Endothelial cell of umbilical vein (primary cell): ENCODE data around the gene UBE2D2. TPM values are rescaled to one million over a fixed set of nuclear protein-coding genes. Genes with fewer than 3 reads are reported as not detected.
A peak's percentile ranks its signal among the peaks of the same experiment; 100 is the strongest.

Experiments used
- BruUV-seq: library from RNA; stranded (reverse); fragments of 400-500 nt; replicated peaks from 2 replicates; lab custom pipeline; 2021; lab: Mats Ljungman, UMichigan
- CTCF ChIA-PET: fragments of 300-600, 350-600 bp; sonication (Branson Sonifier 250); formaldehyde crosslinking; loops from one replicate; lab custom pipeline; 2021; ENCODE audit warnings: antibody characterized with exemption, inconsistent platforms; lab: Charles Lee
- POLR2A ChIA-PET: fragments of 300-600, 350-600 bp; sonication (Branson Sonifier 250); formaldehyde crosslinking; loops from one replicate; lab custom pipeline; 2021; ENCODE audit warnings: antibody characterized with exemption, inconsistent platforms; lab: Charles Lee
- DNase-seq: peaks from one replicate; pipeline ENCODE4 v3.0.0-alpha.2; 2011; ENCODE audit warnings: low read depth, low spot score
- FAIRE-seq: peaks from 2 replicates; lab custom pipeline; 2011; peaks lifted over from hg19 to GRCh38; lab: Jason Lieb, UNC
- H2AFZ ChIP-seq: 2 replicates; pipeline ENCODE4 v1.6.0; 2012; ENCODE audit warnings: low read depth, low read length, control low read depth, inconsistent platforms
- H3K27ac ChIP-seq: 2 replicates; pipeline ENCODE4 v1.5.1; 2011; ENCODE audit warnings: low read depth, mild to moderate bottlenecking, control low read depth, low read length, moderate library complexity; ENCODE audit not compliant: insufficient read depth
- H3K27me3 ChIP-seq, 2 experiments: 2 replicates each; pipeline versions ENCODE4 v1.6.0 to v1.6.1; 2011; ENCODE audit warnings: low read length in 2 of 2, mixed read lengths in 1 of 2; ENCODE audit not compliant: control insufficient read depth in 2 of 2, insufficient read depth in 2 of 2
- H3K36me3 ChIP-seq, 2 experiments: 2 replicates in 1 of 2; 3 replicates in 1 of 2; pipeline ENCODE4 v1.5.1; 2011; ENCODE audit warnings: low read length in 2 of 2, mild to moderate bottlenecking in 1 of 2, moderate library complexity in 1 of 2; ENCODE audit not compliant: control insufficient read depth in 2 of 2, insufficient read depth in 2 of 2; ENCODE audit errors: extremely low read depth in 1 of 2
- H3K4me1 ChIP-seq: 3 replicates; pipeline ENCODE4 v1.5.1; 2011; ENCODE audit warnings: mild to moderate bottlenecking, low read length; ENCODE audit not compliant: control insufficient read depth, insufficient read depth; ENCODE audit errors: extremely low read depth
- H3K4me2 ChIP-seq: 2 replicates; pipeline ENCODE4 v1.6.1; 2011; ENCODE audit warnings: low read length, control low read depth, mixed read lengths; ENCODE audit not compliant: insufficient read depth
- H3K4me3 ChIP-seq, 3 experiments: fragments of 200-600 bp in 1 of 3; sonication (generic), shearing (Covaris generic) in 1 of 3; replicated peaks in 1 of 3; 2 replicates each; pipeline ENCODE4 v1.5.1; 2011 to 2016; ENCODE audit warnings: control low read depth in 3 of 3, low read length in 3 of 3, mild to moderate bottlenecking in 2 of 3, inconsistent platforms in 1 of 3, low read depth in 1 of 3, moderate library complexity in 1 of 3; ENCODE audit not compliant: insufficient read depth in 1 of 3
- H3K79me2 ChIP-seq: 2 replicates; pipeline ENCODE4 v1.6.0; 2012; ENCODE audit warnings: low read length, inconsistent platforms; ENCODE audit not compliant: control insufficient read depth, insufficient read depth
- H3K9ac ChIP-seq: replicated peaks from 2 replicates; pipeline ENCODE3; 2011; ENCODE audit warnings: low read length, control low read depth; ENCODE audit not compliant: insufficient read depth; ENCODE audit errors: extremely low read depth
- H3K9me1 ChIP-seq: replicated peaks from 3 replicates; pipeline ENCODE4 v1.6.0; 2011; ENCODE audit warnings: mild to moderate bottlenecking, low read length; ENCODE audit not compliant: control insufficient read depth, insufficient read depth; ENCODE audit errors: extremely low read depth
- H3K9me3 ChIP-seq: replicated peaks from 2 replicates; pipeline ENCODE4 v1.5.1; 2012; ENCODE audit warnings: low read length, inconsistent platforms; ENCODE audit not compliant: control insufficient read depth, insufficient read depth
- H4K20me1 ChIP-seq: replicated peaks from 2 replicates; pipeline ENCODE3; 2011; ENCODE audit warnings: mild to moderate bottlenecking, low read length; ENCODE audit not compliant: control insufficient read depth, insufficient read depth; ENCODE audit errors: extremely low read depth
- CTCF ChIP-seq, 2 donors: IDR thresholded peaks; 1 replicate in 1 of 2; 2 replicates in 1 of 2; pipeline ENCODE4 v1.5.1; 2011; ENCODE audit warnings: low read length in 2 of 2, mild to moderate bottlenecking in 2 of 2, moderate library complexity in 2 of 2, control low read depth in 1 of 2, inconsistent platforms in 1 of 2, low read depth in 1 of 2; ENCODE audit not compliant: insufficient read depth in 1 of 2; ENCODE audit errors: extremely low read depth in 1 of 2
- EZH2 ChIP-seq: IDR thresholded peaks from 2 replicates; pipeline ENCODE4 v1.6.1; 2012; ENCODE audit warnings: borderline replicate concordance, low read depth, mild to moderate bottlenecking, moderate library complexity, low read length, inconsistent platforms; ENCODE audit not compliant: severe bottlenecking
- FOS ChIP-seq: IDR thresholded peaks from 2 replicates; pipeline ENCODE4 v1.6.1; 2011; ENCODE audit warnings: mild to moderate bottlenecking, low read length, moderate library complexity, borderline replicate concordance; ENCODE audit not compliant: insufficient read depth
- GATA2 ChIP-seq: IDR thresholded peaks from 2 replicates; pipeline ENCODE4 v1.7.0; 2011; ENCODE audit warnings: low read depth, mild to moderate bottlenecking, moderate library complexity, mixed read lengths, low read length; ENCODE audit not compliant: insufficient read length, insufficient read depth
- JUN ChIP-seq: IDR thresholded peaks from 2 replicates; pipeline ENCODE4 v1.6.1; 2011; ENCODE audit warnings: borderline replicate concordance, low read depth; ENCODE audit not compliant: insufficient read length, insufficient read depth
- MAX ChIP-seq: IDR thresholded peaks from 2 replicates; pipeline ENCODE4 v1.6.1; 2011; ENCODE audit not compliant: insufficient read depth, insufficient read length
- MYC ChIP-seq: IDR thresholded peaks from one replicate; pipeline ENCODE4 v1.6.1; 2011; ENCODE audit warnings: mild to moderate bottlenecking, low read depth, low read length
- POLR2A ChIP-seq: IDR thresholded peaks from 2 replicates; pipeline ENCODE4 v1.6.1; 2012; ENCODE audit warnings: low read depth, mild to moderate bottlenecking, control low read depth, low read length
- POLR2AphosphoS5 ChIP-seq: IDR thresholded peaks from 2 replicates; pipeline ENCODE4 v1.6.1; 2012; ENCODE audit warnings: low read depth, mild to moderate bottlenecking, control low read depth, low read length, moderate library complexity; ENCODE audit not compliant: insufficient read depth
- dilution Hi-C: fragments of 300-500 bp; cut with MboI; formaldehyde crosslinking; loops from one replicate; pipeline ENCODE4 v1.15.0; 2019; ENCODE audit warnings: low sequenced_read_pairs; ENCODE audit not compliant: extremely low pct_ligation_motif_present
- intact Hi-C: fragments of 100-400 bp; cut with micrococcal nuclease; formaldehyde crosslinking; loops from one replicate; pipeline ENCODE4 v1.10.0; 2022
- polyA plus RNA-seq, 4 experiments: library from polyadenylated mRNA; depleted of rRNA in 3 of 4; stranded (reverse) in 3 of 4; unstranded in 1 of 4; fragments of >200 nt; gene quantifications; 2 replicates each; pipeline versions ENCODE4 v1.2.1 to v1.2.3, GENCODE V29; 2011 to 2012; ENCODE audit warnings: missing spikeins in 1 of 4
- total RNA-seq: library from RNA; stranded (reverse); gene quantifications from 2 replicates; pipeline ENCODE4 v1.2.3, GENCODE V29; 2021

The UBE2D2 gene
- total and polyA plus RNA-seq, 2 donors (not counting 3 experiments of a cell fraction or from before 2014, with no cell fraction given) = 45.0 to 156 TPM

- POLR2A ChIA-PET = no interaction called here
These were observed 107.1 kb downstream of the UBE2D2 start for GRCh38 chr5:139668064-139668880.

More at GRCh38 chr5:139668064-139668880, 107.1 kb downstream of the UBE2D2 start:
- dilution Hi-C loops = no loop called here
- FAIRE-seq (peak; percentile 79), DNase-seq (peak; percentile 50)
- Histone ChIP-seq H3K4me1 (peaks cover 32% of the 10 kb centered on the region), H3K9me3 (no peaks in the 10 kb centered on the region), H2AFZ (peak overlapping the region; percentile 94), H3K9me1 (no peaks in the 10 kb centered on the region), H3K9ac (peak overlapping the region; percentile 74), H3K36me3 (no peaks in the 10 kb centered on the region), H3K4me3 (peak overlapping the region in 1 of 3 experiments; percentile 12), H3K27ac (peak overlapping the region; percentile 64), H4K20me1 (no peaks in the 10 kb centered on the region), H3K27me3 (no peaks in the 10 kb centered on the region), H3K4me2 (peak overlapping the region; percentile 60), H3K79me2 (no peaks in the 10 kb centered on the region)
- TF ChIP-seq CTCF (IDR thresholded peaks at IDR 0.05; ENCODE audit: extremely low read depth in 1 of 2, insufficient read depth in 1 of 2, low read depth in 1 of 2, low read length in 2 of 2) = no peak
- peak; percentile 23 for TF ChIP-seq POLR2A
- no peak for TF ChIP-seq JUN
- no peak for TF ChIP-seq FOS
- peak; percentile 19 for TF ChIP-seq POLR2AphosphoS5
- TF ChIP-seq MAX = no peak
- TF ChIP-seq EZH2 = no peak
- TF ChIP-seq GATA2 = no peak
- no peak for TF ChIP-seq MYC
- no TSS peak for BruUV-seq
- intact Hi-C loops = loop anchor here (1.0 kb wide), 2 partner anchors 8 to 19 kb away; no protein-coding TSS in a partner anchor
- CTCF ChIA-PET = interaction anchor here (0.8 to 4.0 kb wide), 7 partner anchors 9 to 97 kb away, joined by 3 to 14 read pairs (median 6); partner anchors contain the start of gene CXXC5
